Fibroblast of skin of left quadriceps (primary cell): ENCODE measurements around the gene TNNI2.
A peak's percentile ranks its signal among the peaks of the same experiment; 100 is the strongest.

Experiments
- DNase-seq, 2 experiments: peaks; one replicate each; pipeline ENCODE4 v3.0.0-alpha.2; 2013; ENCODE audit warnings: low read depth in 2 of 2

The TNNI2 gene

GRCh38 chr11:1821562-1821961 lies 17.2 kb upstream of the TNNI2 start:
- no peak for DNase-seq

GRCh38 chr11:1822648-1823375 lies 16.0 kb upstream of the TNNI2 start:
- DNase-seq: no peak

- DNase-seq: no peak
These were observed 15.2 kb upstream of the TNNI2 start for GRCh38 chr11:1823376-1824220.

GRCh38 chr11:1824221-1825038 lies 14.4 kb upstream of the TNNI2 start:
- DNase-seq: no peak

DNA sequence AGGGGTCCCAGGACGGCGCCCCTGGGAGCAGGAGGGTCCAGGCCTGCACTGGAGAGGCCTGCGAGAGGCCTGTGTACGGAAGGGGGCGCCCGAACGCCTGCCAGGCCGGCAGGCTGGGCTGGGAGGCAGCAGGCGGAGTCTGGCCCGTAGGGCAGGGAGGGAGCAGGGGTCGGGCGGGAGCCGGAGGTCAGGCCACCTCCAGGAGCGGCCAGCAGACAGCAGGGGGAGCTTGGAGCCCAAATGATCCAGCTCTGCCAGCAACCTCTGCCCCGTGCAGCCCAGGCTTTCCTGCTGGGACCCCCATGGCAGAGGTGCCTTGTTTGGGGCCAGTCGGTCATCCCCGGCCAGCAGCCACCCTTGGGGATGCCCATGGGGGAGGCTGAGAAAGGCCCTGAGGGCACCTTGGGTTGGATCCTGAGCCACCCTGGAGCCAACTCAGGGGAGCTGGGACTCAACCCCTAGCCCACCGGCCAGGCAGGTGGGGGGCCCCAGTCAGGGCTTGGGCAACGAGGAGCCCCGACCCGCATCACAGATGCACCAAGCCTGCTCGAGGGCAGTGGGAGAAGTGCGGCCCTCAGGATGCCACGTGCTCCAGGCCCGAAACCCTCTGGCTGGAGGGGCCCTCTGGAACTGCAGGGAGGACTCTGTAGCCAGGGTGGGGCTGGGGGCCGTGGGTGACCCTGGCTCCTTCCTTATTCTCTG lies 13.6 kb upstream of the TNNI2 start:
- DNase-seq: no peak

DNA sequence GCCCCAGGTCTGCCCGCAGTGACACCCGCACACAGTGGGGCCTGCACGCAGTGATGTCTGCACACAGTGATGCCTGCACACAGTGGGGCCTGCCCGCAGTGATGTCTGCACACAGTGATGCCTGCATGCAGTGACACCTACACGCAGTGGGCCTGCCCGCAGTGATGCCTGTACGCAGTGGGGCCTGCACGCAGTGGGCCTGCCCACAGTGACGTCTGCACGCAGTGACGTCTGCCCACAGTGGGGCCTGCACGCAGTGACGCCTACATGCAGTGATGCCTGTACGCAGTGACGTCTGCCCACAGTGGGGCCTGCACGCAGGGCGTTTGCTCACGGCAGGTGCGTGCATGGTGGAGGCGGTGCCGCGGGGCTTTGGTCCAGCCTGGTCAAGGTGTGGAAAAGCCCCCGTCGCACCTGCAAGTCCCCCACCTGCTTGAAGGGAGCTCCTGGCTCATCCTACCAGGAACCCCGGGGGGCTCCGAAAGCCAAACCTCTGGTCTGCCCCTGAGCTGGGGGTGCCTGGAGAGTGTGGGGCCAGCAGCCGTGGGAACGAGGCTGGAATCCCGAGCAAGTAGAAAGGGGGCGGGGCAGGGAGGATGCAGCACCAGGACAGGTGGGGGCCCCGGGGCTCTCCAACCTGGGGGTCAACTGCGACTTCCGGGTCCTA lies 12.9 kb upstream of the TNNI2 start:
- no peak for DNase-seq

DNA sequence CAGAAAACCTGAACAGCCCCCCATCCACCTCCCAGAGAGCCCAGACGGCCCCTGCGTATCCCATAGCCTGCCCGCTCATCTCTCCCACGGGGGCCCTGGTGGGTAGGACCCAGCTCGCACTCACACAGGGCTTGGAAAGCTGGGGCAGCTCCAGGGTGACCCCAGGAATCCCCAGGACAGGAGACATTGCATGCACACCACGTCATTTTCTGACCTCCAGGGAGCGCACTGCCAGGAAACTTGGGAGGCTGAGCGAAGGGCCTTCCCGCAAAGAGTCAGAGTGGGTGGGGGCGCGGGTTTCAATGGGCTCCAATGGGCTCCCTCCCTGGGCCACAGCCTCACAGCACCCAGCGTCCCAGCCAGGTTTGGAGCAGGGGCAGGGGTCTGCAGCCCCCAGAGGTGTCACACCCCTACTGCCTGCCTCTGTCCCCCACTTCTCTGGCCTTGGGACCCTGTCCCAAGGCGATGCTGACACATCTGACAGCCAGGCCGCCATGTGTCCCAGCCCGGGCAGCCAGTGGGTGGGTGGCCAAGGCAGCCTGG lies 12.2 kb upstream of the TNNI2 start:
- DNase-seq: no peak

DNA sequence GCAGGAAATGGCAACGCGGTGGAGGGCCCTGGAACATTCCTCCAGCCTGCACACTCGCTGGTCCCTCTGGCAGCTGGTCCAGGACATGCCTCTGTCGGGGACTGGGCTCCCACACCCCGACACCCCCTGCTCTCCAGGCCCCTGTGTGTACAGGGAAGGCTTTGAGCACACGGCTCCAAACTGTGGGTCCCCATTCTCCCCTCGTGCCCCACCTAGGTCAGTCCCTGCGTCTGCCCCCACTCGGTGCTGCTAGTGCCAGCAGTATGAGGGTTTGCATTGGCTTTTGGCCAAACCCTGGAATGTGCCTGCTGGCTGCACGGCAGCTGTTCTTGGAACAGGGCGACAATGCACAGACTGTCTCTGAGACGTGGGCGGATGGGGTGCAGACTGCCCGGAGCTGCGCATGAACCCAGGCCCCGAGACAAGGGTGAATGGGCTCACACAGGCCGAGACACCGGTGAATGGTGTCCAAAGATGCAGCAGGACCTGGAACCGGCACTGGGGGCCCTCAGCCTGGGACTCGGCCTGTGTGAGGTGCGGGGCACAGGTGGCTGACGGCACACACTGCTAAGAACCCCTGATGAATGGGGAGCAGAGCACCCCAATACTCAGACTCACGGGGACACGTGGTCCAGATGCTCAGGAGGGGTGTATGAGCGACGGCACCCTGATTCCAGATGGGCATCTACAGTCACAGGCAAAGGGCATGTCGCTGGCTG lies 11.5 kb upstream of the TNNI2 start:
- DNase-seq: peak in 1 of 2 experiments; percentile 16

GRCh38 chr11:1827931-1828330 lies 10.8 kb upstream of the TNNI2 start:
- no peak for DNase-seq

DNA sequence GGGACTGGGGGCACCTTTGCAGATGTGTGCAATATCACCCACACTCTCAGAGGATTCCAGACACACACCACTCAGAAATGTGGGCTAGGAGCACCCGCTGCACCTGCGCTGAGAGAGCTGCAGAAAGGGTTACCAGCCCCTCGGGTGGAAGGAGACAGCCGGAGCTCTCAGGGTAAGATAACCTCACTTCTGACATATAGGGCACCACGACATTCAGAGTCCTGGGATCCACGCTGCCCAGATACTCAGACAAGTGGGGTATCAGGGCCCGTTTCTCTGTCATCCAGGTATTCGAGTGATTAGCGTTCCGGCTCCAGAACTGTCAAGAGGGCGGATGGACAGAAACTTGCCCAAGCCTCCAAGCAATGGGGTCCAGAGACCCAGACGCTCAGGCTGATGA lies 10.2 kb upstream of the TNNI2 start:
- no peak for DNase-seq

GRCh38 chr11:1829039-1829820 lies 9.6 kb upstream of the TNNI2 start:
- no peak for DNase-seq

DNA sequence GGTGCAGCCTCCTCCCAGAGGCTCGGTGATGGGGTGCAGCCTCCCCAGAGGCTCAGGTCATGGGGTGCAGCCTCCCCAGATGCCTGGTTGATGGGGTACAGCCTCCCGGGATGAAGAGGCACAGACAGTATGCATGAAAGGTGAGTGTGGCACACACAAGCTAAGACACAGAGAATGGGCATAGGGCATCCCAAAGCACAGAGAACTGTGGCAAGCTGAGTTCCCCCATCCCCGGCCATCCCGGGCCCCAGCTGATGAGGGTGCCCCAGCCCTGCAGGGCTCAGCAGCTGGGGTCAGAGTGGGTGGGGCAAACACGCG lies 8.8 kb upstream of the TNNI2 start:
- DNase-seq: no peak

DNA sequence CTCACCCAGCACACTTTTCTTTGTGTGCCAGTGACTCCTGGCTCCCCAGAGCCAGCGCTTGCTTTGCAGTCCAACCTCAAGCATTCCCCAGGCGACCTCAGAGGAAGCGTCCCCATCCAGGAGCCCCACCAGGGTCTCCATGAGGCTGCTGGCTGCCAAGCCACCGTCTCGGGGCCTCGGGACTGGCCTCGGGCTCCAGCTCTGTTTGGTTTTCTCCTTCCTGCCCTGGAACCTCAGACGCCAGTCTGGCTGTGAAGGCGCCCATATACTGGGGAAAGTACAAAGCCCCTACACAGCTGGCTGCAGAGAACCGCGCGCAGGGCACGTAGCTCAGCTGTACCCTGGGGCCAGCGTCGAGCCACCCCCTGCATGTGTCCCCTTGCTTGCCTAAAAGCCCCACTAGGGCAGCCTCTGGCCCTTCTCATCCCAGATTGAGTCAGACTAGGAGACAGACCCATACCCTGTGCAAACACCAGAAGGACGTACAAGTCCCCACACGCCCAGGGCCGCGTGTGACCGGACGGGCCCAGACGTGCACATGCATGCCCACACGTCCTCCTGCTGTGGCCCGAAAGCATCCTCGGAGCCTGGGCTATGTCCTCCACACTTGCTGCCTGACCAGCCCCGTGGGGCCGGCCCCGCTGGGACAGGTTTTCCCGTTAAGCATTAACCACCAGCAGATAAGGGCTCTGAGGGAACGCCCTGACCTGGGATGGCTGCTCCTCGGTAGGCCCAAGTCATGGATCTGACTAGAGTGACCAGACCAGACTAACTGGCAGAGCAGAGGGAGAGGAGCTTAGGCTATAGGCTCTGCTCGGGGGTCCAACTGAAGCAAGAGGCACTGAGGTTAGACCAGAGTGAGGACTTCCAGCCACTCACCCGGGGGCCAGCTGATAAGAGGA lies 8.2 kb upstream of the TNNI2 start:
- no peak for DNase-seq

DNA sequence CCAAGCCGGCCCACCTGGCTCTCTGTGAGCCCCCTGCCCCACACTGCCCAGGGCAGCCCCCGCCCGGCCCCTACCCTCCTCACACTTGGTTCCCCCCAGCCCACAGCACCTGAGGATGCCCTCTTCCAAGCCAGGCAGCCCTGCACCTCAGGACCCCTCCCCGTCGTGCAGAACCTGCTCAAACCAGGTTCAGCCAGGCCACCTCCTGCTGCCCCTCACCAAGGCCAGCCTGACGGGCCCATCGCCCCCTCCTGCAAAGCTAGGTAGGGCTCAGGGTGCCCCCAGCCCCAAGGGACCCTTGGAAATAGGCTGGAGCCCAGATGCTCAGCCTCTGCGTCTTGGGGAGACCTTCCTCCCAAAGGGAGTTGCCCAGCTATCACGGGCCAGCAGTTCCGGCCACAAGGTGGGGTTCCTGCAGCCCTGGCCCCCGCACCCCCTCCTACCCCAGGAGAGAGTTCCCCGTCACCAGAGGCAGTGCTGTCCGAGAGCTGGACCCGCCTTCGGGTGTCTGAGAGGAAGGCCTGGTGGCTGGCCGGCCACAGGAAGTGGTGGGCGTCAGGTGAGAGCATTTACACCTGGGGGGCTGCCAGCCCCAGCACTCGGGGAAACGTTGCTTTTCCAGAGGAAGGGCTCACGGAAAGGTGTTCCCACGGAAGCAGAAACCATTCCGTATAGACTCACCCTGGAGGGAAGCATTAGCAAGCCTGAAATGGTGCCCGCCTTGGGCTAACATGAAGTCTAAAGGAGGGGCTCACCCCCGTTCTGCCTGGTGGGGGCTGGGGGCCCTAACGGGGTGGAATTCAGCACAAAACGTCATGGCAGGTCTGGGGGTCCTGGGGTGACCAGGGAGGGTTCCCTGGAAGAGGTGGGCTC lies 7.2 kb upstream of the TNNI2 start:
- no peak for DNase-seq

- no peak for DNase-seq
These were observed 6.4 kb upstream of the TNNI2 start for GRCh38 chr11:1832211-1832919.

DNA sequence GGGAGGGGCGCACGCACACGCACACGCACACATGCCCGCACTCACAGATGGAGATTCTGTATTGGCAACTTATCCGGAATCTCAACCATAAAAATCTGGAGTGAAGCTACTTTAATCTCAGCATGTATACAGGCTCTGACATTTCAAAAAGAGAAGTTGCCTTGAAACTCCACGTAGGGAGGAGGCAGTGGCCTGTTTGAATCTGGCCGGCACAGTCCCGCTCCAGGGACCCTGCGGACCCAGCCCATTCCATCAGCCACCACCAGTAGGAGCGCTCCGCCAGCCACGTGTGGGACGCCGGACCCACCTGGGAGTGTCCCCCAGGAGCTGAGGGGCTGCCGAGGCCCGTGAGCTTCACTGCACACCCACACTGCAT lies 5.9 kb upstream of the TNNI2 start:
- no peak for DNase-seq

GRCh38 chr11:1834062-1834610 lies 4.6 kb upstream of the TNNI2 start:
- DNase-seq: no peak
